ENCODE measurements around the gene GBGT1. TPM values are rescaled to one million over a fixed set of nuclear protein-coding genes. Genes with fewer than 3 reads are reported as not detected.

The GBGT1 gene
- polyA plus RNA-seq, 1 donor from 2014 or later, result not detected

GRCh38 chr9:133199648-133200321 is 36.1 kb upstream of the GBGT1 start:
- Histone ChIP-seq H2AFZ (ENCODE audit: low read depth, low read length) (no peak overlapping the region), H3K4me3 (ENCODE audit: low read length) (no peak overlapping the region), H3K9me3 (ENCODE audit: low read length) (peaks cover 4% of the 10 kb centered on the region), H4K20me1 (ENCODE audit: insufficient read depth) (no peaks in the 10 kb centered on the region), H3K79me2 (replicated peaks; ENCODE audit: insufficient read depth, low read length) (no peaks in the 10 kb centered on the region), H3K9ac (ENCODE audit: low read length) (no peak overlapping the region), H3K27me3 (ENCODE audit: insufficient read depth, low read depth, low read length) (no peaks in the 10 kb centered on the region), H3K9me2 (ENCODE audit: insufficient read depth, low read length) (no peaks in the 10 kb centered on the region), H3F3A (ENCODE audit: insufficient read depth, low read length, poor library complexity, severe bottlenecking) (no peaks in the 10 kb centered on the region), H3K27ac (ENCODE audit: low read length) (no peak overlapping the region), H3K36me3 (ENCODE audit: insufficient read depth, low read length) (no peaks in the 10 kb centered on the region), H3K4me2 (ENCODE audit: low read length) (no peak overlapping the region)
- TF ChIP-seq SMC3 (conservative IDR thresholded peaks at IDR 0.05; ENCODE audit: poor library complexity), result no peak
- TF ChIP-seq, protein P1, sequence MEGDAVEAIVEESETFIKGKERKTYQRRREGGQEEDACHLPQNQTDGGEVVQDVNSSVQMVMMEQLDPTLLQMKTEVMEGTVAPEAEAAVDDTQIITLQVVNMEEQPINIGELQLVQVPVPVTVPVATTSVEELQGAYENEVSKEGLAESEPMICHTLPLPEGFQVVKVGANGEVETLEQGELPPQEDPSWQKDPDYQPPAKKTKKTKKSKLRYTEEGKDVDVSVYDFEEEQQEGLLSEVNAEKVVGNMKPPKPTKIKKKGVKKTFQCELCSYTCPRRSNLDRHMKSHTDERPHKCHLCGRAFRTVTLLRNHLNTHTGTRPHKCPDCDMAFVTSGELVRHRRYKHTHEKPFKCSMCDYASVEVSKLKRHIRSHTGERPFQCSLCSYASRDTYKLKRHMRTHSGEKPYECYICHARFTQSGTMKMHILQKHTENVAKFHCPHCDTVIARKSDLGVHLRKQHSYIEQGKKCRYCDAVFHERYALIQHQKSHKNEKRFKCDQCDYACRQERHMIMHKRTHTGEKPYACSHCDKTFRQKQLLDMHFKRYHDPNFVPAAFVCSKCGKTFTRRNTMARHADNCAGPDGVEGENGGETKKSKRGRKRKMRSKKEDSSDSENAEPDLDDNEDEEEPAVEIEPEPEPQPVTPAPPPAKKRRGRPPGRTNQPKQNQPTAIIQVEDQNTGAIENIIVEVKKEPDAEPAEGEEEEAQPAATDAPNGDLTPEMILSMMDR (IDR thresholded peaks at IDR 0.05; ENCODE audit: poor library complexity, severe bottlenecking), result no peak
- TF ChIP-seq MXI1 (conservative IDR thresholded peaks at IDR 0.05; ENCODE audit: poor library complexity, severe bottlenecking), result no peak
- no peak for TF ChIP-seq EZH2 (IDR thresholded peaks at IDR 0.05; ENCODE audit: borderline replicate concordance, insufficient read depth, low read length, poor library complexity, severe bottlenecking)
- TF ChIP-seq EP300 (conservative IDR thresholded peaks at IDR 0.05; ENCODE audit: poor library complexity, severe bottlenecking), result no peak
- TF ChIP-seq REST (IDR thresholded peaks at IDR 0.05; ENCODE audit: borderline replicate concordance), result no peak
- TF ChIP-seq RAD21 (conservative IDR thresholded peaks at IDR 0.05), result no peak
- TF ChIP-seq POLR2AphosphoS5 (IDR thresholded peaks at IDR 0.05), result no peak
- no peak for TF ChIP-seq TAF1 (IDR thresholded peaks at IDR 0.05; ENCODE audit: low read depth)

DNA sequence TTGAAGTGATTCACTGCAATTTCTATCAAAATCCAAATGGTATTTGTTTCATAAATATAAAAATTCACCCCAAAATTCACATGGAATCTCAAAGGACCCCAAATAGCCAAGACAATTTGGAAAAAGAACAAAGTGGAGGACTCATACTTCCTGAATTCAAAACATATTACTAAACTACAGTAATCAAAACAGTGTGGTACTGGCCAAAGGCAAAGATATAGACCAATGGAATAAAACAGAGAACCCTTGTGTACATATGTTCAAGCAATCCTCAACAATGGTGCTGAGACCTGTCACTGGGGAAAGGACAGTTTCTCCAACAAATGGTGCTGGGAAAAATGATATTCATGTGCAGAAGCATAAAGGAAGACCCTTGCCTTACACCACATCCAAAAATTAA is 31.3 kb upstream of the GBGT1 start:
- Histone ChIP-seq H3K79me2 (replicated peaks; ENCODE audit: insufficient read depth, low read length) (no peaks in the 10 kb centered on the region), H3K4me3 (ENCODE audit: low read length) (no peak overlapping the region), H3K9ac (ENCODE audit: low read length) (no peak overlapping the region), H3K4me2 (ENCODE audit: low read length) (no peak overlapping the region), H3K27ac (ENCODE audit: low read length) (no peak overlapping the region), H4K20me1 (ENCODE audit: insufficient read depth) (no peaks in the 10 kb centered on the region), H3F3A (ENCODE audit: insufficient read depth, low read length, poor library complexity, severe bottlenecking) (no peaks in the 10 kb centered on the region), H3K9me2 (ENCODE audit: insufficient read depth, low read length) (no peaks in the 10 kb centered on the region), H3K27me3 (ENCODE audit: insufficient read depth, low read depth, low read length) (no peaks in the 10 kb centered on the region), H3K36me3 (ENCODE audit: insufficient read depth, low read length) (no peaks in the 10 kb centered on the region), H3K9me3 (ENCODE audit: low read length) (peaks cover 4% of the 10 kb centered on the region), H2AFZ (ENCODE audit: low read depth, low read length) (no peak overlapping the region)
- TF ChIP-seq, protein P1 (IDR thresholded peaks at IDR 0.05; ENCODE audit: poor library complexity, severe bottlenecking), result no peak
- TF ChIP-seq EP300 (conservative IDR thresholded peaks at IDR 0.05; ENCODE audit: poor library complexity, severe bottlenecking) (no peak), TAF1 (IDR thresholded peaks at IDR 0.05; ENCODE audit: low read depth) (no peak), REST (IDR thresholded peaks at IDR 0.05; ENCODE audit: borderline replicate concordance) (no peak), MXI1 (conservative IDR thresholded peaks at IDR 0.05; ENCODE audit: poor library complexity, severe bottlenecking) (no peak), SMC3 (conservative IDR thresholded peaks at IDR 0.05; ENCODE audit: poor library complexity) (no peak), POLR2AphosphoS5 (IDR thresholded peaks at IDR 0.05) (no peak), EZH2 (IDR thresholded peaks at IDR 0.05; ENCODE audit: borderline replicate concordance, insufficient read depth, low read length, poor library complexity, severe bottlenecking) (no peak), RAD21 (conservative IDR thresholded peaks at IDR 0.05) (no peak)
